PC-9 (cell line): ENCODE measurements around the gene ZNF385A.

Experiments used
- EZH2 ChIP-seq: fragments of 200-600 bp; sonication (generic); IDR thresholded peaks from 2 replicates; pipeline ENCODE4 v1.8.0; 2017; ENCODE audit warnings: antibody characterized with exemption, low read depth
- TF ChIP-seq, protein P1 (sequence below): fragments of 200-600 bp; sonication (generic); conservative IDR thresholded peaks from 2 replicates; pipeline ENCODE4 v1.6.1; 2017; ENCODE audit warnings: mixed run types, antibody characterized with exemption, mild to moderate bottlenecking, moderate library complexity

DNA sequence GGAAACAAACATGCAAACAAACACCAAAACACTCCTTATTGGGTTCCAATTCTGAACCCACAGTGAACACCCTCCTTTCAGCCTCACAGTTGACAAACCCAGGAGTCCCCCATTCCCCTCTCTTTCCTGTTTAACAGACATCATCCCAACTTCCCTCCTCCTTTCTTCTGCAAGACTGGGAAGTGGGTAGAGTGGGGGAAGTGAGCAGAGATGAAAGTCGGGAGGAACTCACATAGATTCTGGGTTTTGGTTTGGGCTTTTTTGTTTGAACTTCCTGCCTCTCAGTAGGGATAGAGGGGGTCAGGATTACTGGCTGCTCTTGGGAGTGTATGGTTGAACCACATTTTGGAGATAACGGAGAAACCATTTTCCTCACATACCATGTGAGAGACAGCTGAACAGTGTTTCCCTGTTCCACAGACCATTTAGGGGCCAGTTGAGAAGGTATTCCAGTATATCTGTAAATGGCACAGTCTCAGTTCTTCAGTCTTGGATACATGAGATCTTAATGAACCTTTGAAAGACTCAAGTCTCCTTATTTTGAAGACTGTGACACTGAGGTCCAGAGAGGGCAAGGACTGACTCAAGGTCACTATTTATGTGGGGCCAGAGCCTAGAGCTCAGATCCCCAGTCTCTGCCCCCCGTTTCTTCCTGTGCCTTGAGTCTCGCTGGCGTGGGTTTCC, 16.4 kb downstream of the ZNF385A start:
- TF ChIP-seq, protein P1, sequence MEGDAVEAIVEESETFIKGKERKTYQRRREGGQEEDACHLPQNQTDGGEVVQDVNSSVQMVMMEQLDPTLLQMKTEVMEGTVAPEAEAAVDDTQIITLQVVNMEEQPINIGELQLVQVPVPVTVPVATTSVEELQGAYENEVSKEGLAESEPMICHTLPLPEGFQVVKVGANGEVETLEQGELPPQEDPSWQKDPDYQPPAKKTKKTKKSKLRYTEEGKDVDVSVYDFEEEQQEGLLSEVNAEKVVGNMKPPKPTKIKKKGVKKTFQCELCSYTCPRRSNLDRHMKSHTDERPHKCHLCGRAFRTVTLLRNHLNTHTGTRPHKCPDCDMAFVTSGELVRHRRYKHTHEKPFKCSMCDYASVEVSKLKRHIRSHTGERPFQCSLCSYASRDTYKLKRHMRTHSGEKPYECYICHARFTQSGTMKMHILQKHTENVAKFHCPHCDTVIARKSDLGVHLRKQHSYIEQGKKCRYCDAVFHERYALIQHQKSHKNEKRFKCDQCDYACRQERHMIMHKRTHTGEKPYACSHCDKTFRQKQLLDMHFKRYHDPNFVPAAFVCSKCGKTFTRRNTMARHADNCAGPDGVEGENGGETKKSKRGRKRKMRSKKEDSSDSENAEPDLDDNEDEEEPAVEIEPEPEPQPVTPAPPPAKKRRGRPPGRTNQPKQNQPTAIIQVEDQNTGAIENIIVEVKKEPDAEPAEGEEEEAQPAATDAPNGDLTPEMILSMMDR, result no peak
- no peak for TF ChIP-seq EZH2
